Mammary epithelial cell (primary cell): ENCODE data around the gene TUBGCP6.

Experiments used
- EZH2 ChIP-seq: IDR thresholded peaks from 2 replicates; pipeline ENCODE4 v1.6.1; 2012; ENCODE audit warnings: low read length, inconsistent platforms, borderline replicate concordance
- TF ChIP-seq, protein P1 (sequence below), 2 donors: IDR thresholded peaks in 1 of 2; conservative IDR thresholded peaks in 1 of 2; 2 replicates each; pipeline ENCODE4 v1.5.1; 2011 to 2012; ENCODE audit warnings: inconsistent platforms in 2 of 2, low read length in 2 of 2, mild to moderate bottlenecking in 2 of 2, control low read depth in 1 of 2, low read depth in 1 of 2; ENCODE audit not compliant: insufficient read depth in 1 of 2; ENCODE audit errors: extremely low read depth in 1 of 2

- no peak for TF ChIP-seq EZH2
- TF ChIP-seq, protein P1, sequence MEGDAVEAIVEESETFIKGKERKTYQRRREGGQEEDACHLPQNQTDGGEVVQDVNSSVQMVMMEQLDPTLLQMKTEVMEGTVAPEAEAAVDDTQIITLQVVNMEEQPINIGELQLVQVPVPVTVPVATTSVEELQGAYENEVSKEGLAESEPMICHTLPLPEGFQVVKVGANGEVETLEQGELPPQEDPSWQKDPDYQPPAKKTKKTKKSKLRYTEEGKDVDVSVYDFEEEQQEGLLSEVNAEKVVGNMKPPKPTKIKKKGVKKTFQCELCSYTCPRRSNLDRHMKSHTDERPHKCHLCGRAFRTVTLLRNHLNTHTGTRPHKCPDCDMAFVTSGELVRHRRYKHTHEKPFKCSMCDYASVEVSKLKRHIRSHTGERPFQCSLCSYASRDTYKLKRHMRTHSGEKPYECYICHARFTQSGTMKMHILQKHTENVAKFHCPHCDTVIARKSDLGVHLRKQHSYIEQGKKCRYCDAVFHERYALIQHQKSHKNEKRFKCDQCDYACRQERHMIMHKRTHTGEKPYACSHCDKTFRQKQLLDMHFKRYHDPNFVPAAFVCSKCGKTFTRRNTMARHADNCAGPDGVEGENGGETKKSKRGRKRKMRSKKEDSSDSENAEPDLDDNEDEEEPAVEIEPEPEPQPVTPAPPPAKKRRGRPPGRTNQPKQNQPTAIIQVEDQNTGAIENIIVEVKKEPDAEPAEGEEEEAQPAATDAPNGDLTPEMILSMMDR (conservative IDR thresholded peaks at IDR 0.05 in 1 of 2, IDR thresholded peaks at IDR 0.05 in 1 of 2; ENCODE audit: extremely low read depth in 1 of 2, insufficient read depth in 1 of 2, low read depth in 1 of 2, low read length in 2 of 2), result no peak
Observed at GRCh38 chr22:50258361-50259292, 13.8 kb upstream of the TUBGCP6 start.
